Limb (tissue), 2 donors: ENCODE data around the gene JAK1.
"Not testable (repeated sequence)": the region's sequence is repeated elsewhere in the genome, so short reads cannot be mapped to it uniquely, and the experiment has no call there.

ENCODE experiments used
- DNase-seq, 2 donors: peaks; one replicate each; pipeline ENCODE4 v3.0.0-alpha.2; 2016; ENCODE audit errors: extremely low spot score in 2 of 2

Gene JAK1

DNA sequence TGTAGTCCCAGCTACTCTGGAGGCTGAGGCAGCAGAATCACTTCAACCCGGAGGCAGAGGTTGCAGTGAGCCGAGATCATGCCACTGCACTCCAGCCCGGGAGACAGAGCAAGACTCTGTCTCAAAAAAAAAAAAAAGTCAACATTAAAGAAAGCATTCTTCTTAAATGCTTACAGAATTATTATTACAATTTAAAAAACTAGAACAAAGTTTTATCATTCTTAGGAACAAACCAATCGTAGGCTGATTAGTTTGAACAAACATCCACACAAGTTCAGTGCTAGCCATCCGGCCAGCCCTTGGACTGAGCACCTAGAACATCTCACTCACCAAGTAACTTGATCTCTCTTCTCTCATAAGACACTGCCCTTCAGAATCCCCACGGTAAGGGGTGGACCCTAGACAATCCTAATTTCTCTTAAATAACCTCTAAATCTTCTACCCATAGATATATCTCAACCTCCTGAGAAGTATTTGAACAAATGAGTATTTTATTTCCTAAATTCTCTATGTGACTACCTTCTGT, 16.0 kb downstream of the JAK1 start:
- no peak for DNase-seq

DNA sequence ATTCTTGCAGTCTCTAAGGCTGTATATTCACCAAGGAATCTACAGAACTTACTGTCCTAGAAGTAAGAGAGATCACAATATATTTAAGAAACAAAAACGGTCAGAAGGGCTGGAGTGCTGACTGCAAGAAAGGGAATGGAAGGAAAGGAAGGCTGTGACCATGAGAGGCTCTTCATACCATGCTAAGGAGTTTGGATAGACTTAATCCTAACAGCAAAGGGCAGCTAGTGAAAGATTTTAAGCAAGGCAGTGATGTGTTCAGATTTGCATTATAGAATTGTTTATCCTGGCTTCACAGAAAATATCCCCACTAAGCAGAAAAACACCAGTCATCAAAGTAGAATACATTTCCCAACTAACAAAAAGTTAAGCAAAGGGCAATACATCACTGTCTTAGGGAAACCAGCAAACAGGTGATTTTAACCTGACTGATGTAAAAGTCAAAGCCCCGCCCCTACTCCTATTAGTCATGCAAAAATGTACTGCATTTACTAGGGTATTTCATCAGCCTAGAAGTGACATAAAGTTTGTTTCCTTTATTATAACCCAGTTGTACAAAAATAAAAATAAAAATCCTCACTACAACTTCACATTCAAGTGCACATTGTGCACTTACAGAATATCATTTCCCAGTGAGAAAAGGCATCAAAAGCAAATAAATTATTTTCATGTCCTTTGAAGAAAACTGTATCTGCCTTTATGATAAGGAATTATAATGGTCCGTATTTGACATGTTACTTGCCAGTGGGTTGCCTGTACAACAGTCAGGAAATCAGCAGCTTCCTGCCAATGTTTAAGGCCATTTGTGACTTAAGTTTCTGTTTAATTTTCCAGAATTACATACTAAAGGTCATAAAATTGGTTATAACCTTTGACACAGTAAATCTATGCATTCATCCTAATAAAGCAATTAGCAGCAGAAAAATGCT, 17.2 kb downstream of the JAK1 start:
- no peak for DNase-seq

DNA sequence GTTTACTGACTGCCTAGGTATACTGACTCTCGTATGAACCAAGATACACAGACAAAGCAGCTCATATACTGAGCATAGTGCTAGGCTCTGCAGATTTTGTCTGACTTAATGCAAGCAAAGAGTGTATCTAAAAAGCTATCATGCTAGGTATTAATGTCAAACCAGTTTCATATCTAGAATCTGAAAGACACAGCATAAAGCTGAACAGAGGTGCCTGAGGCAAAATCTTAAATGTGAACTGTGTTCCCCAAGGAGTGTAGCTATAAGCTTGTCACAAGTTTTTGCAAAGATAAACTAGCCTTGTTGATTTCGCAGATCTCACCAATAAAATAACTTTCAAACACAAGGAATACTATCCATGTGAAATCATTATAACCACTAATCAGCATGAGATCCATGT, 18.1 kb downstream of the JAK1 start:
- DNase-seq, result no peak

DNA sequence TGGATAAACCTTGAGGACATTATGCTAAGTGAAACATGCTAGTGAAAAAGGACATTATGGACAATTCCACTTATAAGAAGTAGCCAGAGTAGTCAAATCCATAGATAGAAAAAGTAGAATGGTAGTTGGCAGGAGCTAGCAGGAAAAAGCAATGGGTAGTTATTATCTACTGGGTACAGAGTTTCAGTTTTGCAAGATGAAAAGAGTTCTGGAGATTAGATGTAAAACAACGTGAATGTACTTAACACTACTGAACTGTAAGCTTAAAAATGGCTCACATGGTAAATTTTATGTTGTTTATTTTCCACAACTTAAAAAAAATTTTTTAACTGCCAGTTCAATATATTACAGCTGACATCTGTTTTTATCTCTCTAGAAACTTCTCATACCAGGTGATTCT, 19.4 kb downstream of the JAK1 start:
- DNase-seq, result no peak

DNA sequence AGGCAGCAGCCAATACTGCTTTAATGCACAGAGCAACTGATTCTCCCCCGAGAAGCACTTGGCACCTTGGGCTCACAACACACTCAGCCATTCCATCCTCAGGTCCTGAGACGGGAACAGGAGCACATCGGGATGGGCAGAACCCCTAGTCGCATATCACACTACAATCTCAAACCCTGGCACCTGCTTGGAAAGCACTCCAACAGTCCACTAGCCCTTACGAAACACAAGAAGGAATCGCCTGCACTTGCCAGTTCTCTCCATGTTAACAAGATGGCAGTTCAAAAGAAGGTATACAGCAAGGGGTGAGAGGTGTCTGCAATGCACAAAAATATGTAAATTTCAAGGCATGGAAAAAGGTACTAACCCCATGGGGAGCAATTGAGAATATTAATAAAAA, 21.4 kb downstream of the JAK1 start:
- DNase-seq, result no peak

GRCh38 chr1:64942675-64943074, 23.7 kb downstream of the JAK1 start:
- no peak for DNase-seq

- DNase-seq, result no peak
Observed at GRCh38 chr1:64942118-64942517, 24.2 kb downstream of the JAK1 start.

GRCh38 chr1:64941461-64942117, 24.8 kb downstream of the JAK1 start:
- DNase-seq, result no peak

GRCh38 chr1:64940025-64940424, 26.3 kb downstream of the JAK1 start:
- DNase-seq, result no peak

DNA sequence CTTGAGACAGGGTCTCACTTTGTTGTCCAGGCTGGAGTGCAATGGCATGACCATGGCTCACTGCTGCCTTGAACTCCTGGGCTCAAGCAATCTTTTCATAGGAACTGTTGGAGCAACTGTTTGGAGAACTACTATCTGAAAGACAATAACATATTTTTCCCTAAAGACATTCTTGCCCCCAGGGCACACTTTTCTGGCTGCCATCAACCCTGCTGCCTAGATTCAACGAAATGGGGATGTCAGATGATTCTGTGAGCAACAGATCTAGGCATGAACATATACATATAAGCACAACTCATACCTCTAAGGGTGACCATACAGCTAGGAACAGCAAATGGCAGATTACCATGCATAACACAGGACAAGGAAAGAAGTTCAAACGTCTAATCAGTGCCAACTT, 27.4 kb downstream of the JAK1 start:
- DNase-seq, result no peak

DNA sequence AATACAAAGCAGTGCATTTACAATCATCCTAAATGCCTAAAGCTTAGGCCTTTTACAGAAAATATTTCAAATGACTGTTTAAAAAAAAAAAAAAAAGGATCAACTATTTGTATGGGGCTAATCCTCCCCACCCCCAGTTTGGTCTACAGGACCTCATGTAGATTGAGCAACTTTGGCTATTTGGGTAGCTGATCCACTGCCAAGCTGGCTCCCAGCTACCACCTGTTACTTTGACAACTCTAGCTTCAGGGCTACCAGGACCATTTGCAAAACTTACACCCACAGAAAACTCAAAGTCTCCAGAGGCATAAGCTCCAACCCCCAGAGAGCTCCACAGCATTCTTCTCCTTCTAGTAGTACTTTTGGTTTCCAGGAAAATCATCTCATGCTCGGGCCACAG, 29.4 kb downstream of the JAK1 start:
- no peak for DNase-seq

DNA sequence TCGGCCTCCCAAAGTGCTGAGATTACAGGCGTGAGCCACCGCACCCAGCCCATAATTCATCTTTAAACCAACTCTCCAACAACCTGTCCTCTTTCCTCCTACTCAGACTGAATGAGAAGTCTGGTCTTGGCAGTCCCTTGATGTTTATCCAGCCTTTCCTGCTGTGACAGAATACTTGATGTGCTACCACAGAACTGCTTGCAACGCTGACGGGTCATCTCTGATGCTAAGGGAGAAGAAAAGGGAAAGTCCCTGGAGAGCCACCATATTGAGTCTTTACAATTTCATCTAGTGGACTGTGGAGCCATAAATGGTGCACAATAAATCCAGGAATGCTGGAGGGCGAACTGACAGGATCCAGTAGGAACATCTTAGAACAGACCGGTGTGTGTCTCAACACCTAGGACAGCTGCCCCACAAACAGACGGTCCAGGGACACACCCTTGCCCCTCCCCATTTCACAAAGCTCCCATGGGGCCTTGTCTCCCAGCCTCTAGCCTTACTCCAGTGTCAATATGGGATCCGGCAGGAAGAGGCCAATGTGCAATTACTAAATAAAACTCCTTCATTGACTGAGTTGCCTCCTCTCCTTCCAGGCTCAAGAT, 30.7 kb downstream of the JAK1 start:
- no peak for DNase-seq

DNA sequence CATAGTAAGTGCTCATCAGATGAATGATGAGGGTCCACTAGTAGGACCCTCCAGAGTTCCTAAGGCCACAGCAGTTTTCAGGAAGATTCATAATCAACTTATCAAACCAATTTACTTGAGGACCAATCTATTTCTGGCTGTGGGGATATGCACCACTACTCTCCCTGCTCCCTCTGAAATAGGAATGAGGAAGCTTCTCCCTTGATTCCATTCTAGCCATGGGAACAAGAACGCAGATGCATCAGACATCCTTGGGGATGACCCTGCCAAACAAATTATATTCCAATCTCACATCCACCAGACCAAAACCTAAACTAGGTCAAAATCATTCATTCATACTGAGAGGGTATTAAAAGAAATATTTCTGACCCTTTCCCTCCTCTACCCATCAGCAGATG, 31.5 kb downstream of the JAK1 start:
- DNase-seq, result no peak

GRCh38 chr1:64934115-64934877, 32.1 kb downstream of the JAK1 start:
- DNase-seq, result no peak

DNA sequence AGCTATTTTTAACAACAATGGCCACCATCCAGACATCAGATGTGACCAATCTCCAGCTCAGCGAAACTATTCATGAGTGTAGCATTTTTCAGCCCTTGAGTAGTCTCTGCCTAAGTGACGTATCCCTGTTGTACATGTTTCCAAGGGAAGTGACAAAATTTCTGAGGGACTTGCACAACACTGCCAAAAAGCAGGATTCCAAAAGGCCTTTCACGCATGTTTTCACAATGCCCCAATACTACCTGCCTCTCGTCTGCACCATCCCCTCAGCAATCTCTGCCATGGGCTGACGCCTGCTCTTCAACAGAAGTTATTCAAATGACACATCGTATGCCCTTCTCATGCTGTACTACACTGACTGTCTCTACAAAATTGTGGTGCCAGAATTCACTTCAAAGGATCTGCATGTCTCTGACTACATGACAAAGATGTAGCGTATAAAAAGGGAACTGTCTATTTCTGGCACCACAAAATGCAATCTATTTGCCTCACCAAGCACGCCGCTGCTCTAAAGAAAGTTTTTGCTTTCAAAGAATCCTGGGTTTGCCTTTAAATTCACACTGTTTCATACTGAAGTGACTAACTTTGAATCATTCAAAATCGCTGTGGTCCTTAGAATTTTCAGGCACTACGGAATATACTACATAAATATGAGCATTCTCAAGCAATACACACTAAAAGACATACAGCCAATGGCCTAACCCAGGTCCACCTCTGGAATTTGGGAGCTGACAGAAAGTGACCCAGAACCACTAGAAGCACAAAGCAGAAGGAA, 32.9 kb downstream of the JAK1 start:
- no peak for DNase-seq

DNA sequence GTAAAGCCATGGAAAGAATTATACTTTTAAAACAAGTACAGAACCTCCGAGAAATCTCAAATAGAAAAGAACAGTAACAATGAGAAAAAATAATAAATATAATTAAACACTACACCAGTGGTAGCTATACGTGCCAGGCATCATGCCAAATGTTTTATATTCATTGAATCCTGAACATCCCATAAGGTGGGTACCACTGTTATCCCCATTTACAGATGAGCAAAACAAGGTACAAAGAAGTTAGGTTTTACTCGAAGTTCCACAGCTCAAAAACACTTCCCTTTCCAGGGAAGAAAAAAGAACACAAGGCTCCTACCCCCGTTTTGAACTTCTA, 33.4 kb downstream of the JAK1 start:
- no peak for DNase-seq

DNA sequence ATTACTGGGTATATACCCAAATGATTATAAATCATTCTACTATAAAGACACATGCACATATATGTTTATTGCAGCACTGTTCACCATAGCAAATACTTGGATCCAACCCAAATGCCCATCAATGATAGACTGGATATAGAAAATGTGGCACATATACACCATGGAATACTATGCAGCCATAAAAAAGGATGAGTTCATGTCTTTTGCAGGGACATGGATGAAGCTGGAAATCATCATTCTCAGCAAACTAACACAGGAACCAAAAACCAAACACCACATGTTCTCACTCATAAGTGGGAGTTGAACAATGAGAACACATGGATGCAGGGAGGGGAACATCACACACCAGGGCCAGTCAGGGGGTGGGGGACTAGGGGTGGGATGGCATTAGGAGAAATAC, 35.7 kb downstream of the JAK1 start:
- not testable (repeated sequence) for DNase-seq

GRCh38 chr1:64929221-64929620, 37.1 kb downstream of the JAK1 start:
- no peak for DNase-seq

- no peak for DNase-seq
Observed at GRCh38 chr1:64928325-64928724, 38.0 kb downstream of the JAK1 start.

DNA sequence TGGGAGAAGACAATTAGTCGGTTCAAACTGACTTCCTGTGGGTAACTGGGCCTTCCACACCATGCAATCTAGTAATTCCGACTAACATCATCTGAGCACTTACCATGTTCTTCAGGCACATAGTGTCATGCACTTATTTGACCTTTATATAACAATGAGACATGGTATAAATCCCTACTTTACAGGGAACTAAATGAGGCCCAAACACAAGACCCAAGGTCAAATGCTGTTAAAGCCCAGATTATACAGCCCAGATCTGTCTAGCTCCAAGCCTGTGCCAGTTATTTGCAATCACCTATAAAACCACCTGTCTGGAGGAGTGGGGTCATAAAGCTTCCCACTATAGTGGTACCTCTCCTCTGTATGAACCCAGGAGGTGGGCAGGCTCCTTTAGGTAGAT, 40.8 kb downstream of the JAK1 start:
- no peak for DNase-seq

DNA sequence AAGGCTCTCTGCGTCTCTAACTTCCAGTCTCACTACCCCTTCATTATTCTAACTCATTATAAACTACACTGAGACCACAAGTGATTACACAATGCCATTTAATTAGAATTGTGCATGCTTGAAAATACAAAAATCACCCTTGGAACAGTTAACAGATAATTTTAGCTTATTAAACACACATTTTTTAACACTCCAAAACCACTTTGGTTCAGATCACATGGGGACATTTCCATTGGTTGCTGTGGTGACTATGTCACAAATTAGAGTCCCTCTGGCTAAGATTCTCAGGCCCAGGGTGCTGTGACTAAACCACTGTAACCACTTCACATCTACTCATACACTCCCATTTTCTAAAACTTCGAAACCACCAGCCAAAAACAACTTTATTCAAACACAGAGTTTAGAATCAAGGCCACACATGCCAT, 43.0 kb downstream of the JAK1 start:
- no peak for DNase-seq
